ENCODE measurements around the gene PDCD6IP.
A peak's percentile ranks its signal among the peaks of the same experiment; 100 is the strongest.

The PDCD6IP gene

DNA sequence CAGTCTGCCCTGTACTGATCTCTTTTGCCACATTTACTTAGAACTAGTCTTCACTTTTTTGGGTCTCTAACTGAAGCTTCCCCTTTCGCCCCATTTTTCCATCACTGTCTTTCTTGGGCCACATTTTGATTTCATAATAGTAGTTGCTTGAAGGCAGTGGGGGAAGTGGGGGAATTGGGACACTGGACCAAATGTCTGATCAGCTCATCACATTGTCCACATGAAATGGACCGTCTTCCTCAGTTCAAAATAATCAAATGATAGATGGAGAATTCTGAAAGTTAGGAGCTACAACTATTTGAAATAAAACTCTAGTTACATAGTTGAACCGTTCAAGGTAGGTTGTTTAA lies 747 bp downstream of the PDCD6IP start:
- TF ChIP-seq, protein P1, sequence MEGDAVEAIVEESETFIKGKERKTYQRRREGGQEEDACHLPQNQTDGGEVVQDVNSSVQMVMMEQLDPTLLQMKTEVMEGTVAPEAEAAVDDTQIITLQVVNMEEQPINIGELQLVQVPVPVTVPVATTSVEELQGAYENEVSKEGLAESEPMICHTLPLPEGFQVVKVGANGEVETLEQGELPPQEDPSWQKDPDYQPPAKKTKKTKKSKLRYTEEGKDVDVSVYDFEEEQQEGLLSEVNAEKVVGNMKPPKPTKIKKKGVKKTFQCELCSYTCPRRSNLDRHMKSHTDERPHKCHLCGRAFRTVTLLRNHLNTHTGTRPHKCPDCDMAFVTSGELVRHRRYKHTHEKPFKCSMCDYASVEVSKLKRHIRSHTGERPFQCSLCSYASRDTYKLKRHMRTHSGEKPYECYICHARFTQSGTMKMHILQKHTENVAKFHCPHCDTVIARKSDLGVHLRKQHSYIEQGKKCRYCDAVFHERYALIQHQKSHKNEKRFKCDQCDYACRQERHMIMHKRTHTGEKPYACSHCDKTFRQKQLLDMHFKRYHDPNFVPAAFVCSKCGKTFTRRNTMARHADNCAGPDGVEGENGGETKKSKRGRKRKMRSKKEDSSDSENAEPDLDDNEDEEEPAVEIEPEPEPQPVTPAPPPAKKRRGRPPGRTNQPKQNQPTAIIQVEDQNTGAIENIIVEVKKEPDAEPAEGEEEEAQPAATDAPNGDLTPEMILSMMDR (conservative IDR thresholded peaks at IDR 0.05; ENCODE audit: low read depth, low read length): no peak
- Histone ChIP-seq H3K9ac (peak overlapping the region; percentile 70), H3K4me3 (IDR thresholded peaks at IDR 0.05; ENCODE audit: insufficient read depth, low read depth, low read length) (no peak overlapping the region), H4K20me1 (ENCODE audit: insufficient read depth) (no peaks in the 10 kb centered on the region), H3K36me3 (ENCODE audit: insufficient read depth) (no peaks in the 10 kb centered on the region), H2AFZ (ENCODE audit: low read depth) (peak overlapping the region; percentile 82), H3K27me3 (ENCODE audit: insufficient read depth, low read depth) (no peaks in the 10 kb centered on the region), H3K79me2 (ENCODE audit: insufficient read depth, low read depth) (peaks cover 33% of the 10 kb centered on the region; the same call in 1 of the 2 replicates), H3K27ac (peak overlapping the region; percentile 70; the same call in 1 of the 2 replicates), H3K4me1 (ENCODE audit: low read depth, poor library complexity, severe bottlenecking) (peaks cover 24% of the 10 kb centered on the region), H3K4me2 (peak overlapping the region; percentile 82)

DNA sequence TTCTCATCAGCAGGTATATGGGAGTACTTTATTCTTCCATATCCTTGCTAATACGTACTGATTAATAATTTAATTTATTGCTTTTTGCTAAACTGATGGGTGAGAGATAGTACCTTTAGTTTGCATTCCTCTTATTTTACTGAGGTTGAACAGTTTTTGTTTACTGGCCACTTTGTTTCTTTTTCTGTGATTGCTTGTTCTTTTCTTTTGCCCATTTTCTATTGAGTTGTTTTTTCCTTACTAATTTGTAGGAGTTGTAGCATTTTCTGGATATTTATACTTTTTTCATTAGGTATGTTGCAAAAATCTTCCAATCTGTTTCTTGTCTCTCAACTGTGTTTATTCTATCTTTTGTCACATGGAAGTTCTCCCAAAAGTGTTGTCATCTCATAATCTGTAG lies 4.8 kb downstream of the PDCD6IP start:
- Histone ChIP-seq H3K27ac (no peak overlapping the region), H3K4me1 (ENCODE audit: low read depth, poor library complexity, severe bottlenecking) (peaks cover 30% of the 10 kb centered on the region), H2AFZ (ENCODE audit: low read depth) (no peak overlapping the region), H3K9ac (no peak overlapping the region), H3K4me2 (no peak overlapping the region), H3K79me2 (ENCODE audit: insufficient read depth, low read depth) (peaks cover 57% of the 10 kb centered on the region; the same call in 1 of the 2 replicates), H3K27me3 (ENCODE audit: insufficient read depth, low read depth) (no peaks in the 10 kb centered on the region), H3K36me3 (ENCODE audit: insufficient read depth) (no peaks in the 10 kb centered on the region), H4K20me1 (ENCODE audit: insufficient read depth) (no peaks in the 10 kb centered on the region), H3K4me3 (IDR thresholded peaks at IDR 0.05; ENCODE audit: insufficient read depth, low read depth, low read length) (no peak overlapping the region)
- TF ChIP-seq, protein P1 (conservative IDR thresholded peaks at IDR 0.05; ENCODE audit: low read depth, low read length): no peak

DNA sequence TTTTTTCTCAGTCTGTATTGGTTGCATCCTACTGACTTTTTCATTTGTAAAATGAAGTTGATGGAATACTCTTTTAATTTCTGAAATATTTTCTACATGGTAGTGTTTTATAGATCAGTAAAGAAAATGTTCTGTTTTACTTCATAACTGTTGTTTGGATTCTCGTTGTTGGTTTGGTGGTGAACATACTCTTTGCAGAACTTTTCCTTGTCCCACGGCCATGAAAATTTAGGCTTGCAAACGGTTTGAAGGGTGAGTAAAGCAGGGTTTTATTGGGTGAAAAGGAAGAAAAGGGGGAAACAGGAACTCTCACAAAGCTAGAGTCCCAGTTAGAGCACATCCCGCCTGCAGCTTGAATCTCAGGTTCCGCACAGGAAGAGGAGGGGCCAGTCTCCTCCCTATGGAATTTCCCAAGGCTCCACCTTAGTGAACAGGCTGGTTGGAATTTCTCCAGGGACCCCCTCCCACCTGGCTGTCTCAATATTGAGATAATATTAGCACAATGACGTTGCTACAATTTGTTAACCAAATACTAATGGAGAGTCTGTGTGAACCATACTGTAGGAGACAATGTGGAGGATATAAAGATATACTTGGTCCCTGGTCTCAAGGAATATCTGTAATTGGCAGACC lies 5.6 kb downstream of the PDCD6IP start:
- Histone ChIP-seq H3K4me1 (ENCODE audit: low read depth, poor library complexity, severe bottlenecking) (peaks cover 30% of the 10 kb centered on the region), H3K4me2 (no peak overlapping the region), H3K36me3 (ENCODE audit: insufficient read depth) (no peaks in the 10 kb centered on the region), H3K79me2 (ENCODE audit: insufficient read depth, low read depth) (peaks cover 63% of the 10 kb centered on the region; the same call in 1 of the 2 replicates), H3K4me3 (IDR thresholded peaks at IDR 0.05; ENCODE audit: insufficient read depth, low read depth, low read length) (no peak overlapping the region), H4K20me1 (ENCODE audit: insufficient read depth) (no peaks in the 10 kb centered on the region), H3K27ac (no peak overlapping the region), H2AFZ (ENCODE audit: low read depth) (no peak overlapping the region), H3K9ac (no peak overlapping the region), H3K27me3 (ENCODE audit: insufficient read depth, low read depth) (no peaks in the 10 kb centered on the region)
- TF ChIP-seq, protein P1 (conservative IDR thresholded peaks at IDR 0.05; ENCODE audit: low read depth, low read length): no peak

DNA sequence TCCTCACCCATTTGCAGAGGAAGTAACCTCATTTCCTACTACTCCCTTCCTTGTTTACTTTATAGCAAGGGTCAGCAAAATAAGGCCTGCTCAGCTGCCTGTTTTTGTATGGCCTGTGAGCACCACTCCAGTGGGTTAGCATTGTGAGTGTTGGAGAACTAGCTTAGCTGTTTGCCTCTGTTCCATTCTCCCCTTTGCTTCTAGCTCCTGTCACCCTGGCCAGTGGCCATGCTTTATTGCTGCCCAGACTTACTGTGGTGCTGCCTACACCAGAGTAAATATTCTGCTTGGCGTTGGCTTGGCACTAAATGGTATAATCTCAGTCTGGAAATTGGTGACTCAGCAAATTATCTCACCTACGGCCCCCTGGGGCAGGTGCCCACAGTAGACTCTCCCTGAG lies 8.8 kb downstream of the PDCD6IP start:
- H3K4me2 ChIP-seq: no peak overlapping the region
- TF ChIP-seq, protein P1 (conservative IDR thresholded peaks at IDR 0.05; ENCODE audit: low read depth, low read length): no peak
- H3K79me2 ChIP-seq (ENCODE audit: insufficient read depth, low read depth): peaks cover 45% of the 10 kb centered on the region; the same call in 1 of the 2 replicates
- H3K36me3 ChIP-seq (ENCODE audit: insufficient read depth): no peaks in the 10 kb centered on the region
- H2AFZ ChIP-seq (ENCODE audit: low read depth): no peak overlapping the region
- peaks cover 13% of the 10 kb centered on the region for H3K4me1 ChIP-seq (ENCODE audit: low read depth, poor library complexity, severe bottlenecking)
- H3K9ac ChIP-seq: no peak overlapping the region
- no peaks in the 10 kb centered on the region for H3K27me3 ChIP-seq (ENCODE audit: insufficient read depth, low read depth)
- no peaks in the 10 kb centered on the region for H4K20me1 ChIP-seq (ENCODE audit: insufficient read depth)
- no peak overlapping the region for H3K4me3 ChIP-seq (IDR thresholded peaks at IDR 0.05; ENCODE audit: insufficient read depth, low read depth, low read length)
- H3K27ac ChIP-seq: no peak overlapping the region
